ENCODE measurements around the gene RNF187. TPM values are rescaled to one million over a fixed set of nuclear protein-coding genes. Genes with fewer than 3 reads are reported as not detected.
A peak's percentile ranks its signal among the peaks of the same experiment; 100 is the strongest.

The RNF187 gene
- total RNA-seq, 1 donor from 2014 or later: 201 TPM

DNA sequence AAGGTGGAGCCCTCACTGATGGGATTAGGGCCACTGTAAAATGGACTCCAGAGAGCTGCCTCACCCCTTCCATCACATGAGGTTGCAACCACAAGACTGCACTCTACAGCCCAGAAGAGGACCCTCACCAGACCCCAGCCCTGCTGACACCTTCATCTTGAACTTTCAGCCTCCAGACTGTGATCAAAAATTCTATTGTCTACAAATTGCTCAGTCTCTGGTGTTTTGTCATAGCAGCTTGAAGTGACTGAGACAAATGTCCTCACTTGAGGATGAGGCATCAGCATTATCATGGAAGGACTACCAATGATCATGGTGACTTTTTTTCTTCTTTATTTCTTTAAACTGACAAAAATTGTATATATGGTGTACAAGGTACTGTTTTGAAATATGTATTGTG is 43.8 kb upstream of the RNF187 start:
- Mint-ChIP-seq H3K27ac (ENCODE audit: unreplicated experiment) (no peak overlapping the region), H3K27me3 (ENCODE audit: unreplicated experiment) (peaks cover 26% of the 10 kb centered on the region), H3K4me3 (ENCODE audit: unreplicated experiment) (no peak overlapping the region), H3K9me3 (ENCODE audit: unreplicated experiment) (peaks cover 2% of the 10 kb centered on the region), H3K4me1 (ENCODE audit: low read depth, unreplicated experiment) (no peaks in the 10 kb centered on the region), H3K36me3 (ENCODE audit: unreplicated experiment) (peaks cover 5% of the 10 kb centered on the region)
- no peak for DNase-seq
- TF ChIP-seq, protein P1, sequence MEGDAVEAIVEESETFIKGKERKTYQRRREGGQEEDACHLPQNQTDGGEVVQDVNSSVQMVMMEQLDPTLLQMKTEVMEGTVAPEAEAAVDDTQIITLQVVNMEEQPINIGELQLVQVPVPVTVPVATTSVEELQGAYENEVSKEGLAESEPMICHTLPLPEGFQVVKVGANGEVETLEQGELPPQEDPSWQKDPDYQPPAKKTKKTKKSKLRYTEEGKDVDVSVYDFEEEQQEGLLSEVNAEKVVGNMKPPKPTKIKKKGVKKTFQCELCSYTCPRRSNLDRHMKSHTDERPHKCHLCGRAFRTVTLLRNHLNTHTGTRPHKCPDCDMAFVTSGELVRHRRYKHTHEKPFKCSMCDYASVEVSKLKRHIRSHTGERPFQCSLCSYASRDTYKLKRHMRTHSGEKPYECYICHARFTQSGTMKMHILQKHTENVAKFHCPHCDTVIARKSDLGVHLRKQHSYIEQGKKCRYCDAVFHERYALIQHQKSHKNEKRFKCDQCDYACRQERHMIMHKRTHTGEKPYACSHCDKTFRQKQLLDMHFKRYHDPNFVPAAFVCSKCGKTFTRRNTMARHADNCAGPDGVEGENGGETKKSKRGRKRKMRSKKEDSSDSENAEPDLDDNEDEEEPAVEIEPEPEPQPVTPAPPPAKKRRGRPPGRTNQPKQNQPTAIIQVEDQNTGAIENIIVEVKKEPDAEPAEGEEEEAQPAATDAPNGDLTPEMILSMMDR (IDR thresholded peaks at IDR 0.05; ENCODE audit: partially characterized antibody, unreplicated experiment): no peak

DNA sequence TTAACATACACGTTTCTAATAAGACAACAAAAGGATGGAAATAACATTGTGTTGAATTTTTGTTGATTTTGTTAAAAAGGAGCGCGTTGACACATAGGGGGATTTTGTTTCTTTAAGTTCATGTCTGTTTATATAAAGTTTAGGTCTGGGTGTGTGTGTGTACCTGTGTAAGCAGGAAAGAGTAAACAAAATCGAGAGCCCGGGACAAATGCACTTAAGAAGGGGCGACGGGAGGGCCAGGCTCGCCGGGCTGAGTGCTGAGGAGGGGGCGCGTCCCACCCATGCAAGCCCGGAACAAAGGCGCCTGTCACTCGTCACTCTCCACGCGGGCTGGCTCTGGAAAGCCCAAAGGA is 41.7 kb upstream of the RNF187 start:
- Mint-ChIP-seq H3K4me1 (ENCODE audit: low read depth, unreplicated experiment) (no peaks in the 10 kb centered on the region), H3K36me3 (ENCODE audit: unreplicated experiment) (peaks cover 5% of the 10 kb centered on the region), H3K4me3 (ENCODE audit: unreplicated experiment) (peak overlapping the region; percentile 89), H3K27ac (ENCODE audit: unreplicated experiment) (no peak overlapping the region), H3K27me3 (ENCODE audit: unreplicated experiment) (peaks cover 22% of the 10 kb centered on the region), H3K9me3 (ENCODE audit: unreplicated experiment) (peaks cover 2% of the 10 kb centered on the region)
- TF ChIP-seq, protein P1 (IDR thresholded peaks at IDR 0.05; ENCODE audit: partially characterized antibody, unreplicated experiment): no peak
- no peak for DNase-seq

DNA sequence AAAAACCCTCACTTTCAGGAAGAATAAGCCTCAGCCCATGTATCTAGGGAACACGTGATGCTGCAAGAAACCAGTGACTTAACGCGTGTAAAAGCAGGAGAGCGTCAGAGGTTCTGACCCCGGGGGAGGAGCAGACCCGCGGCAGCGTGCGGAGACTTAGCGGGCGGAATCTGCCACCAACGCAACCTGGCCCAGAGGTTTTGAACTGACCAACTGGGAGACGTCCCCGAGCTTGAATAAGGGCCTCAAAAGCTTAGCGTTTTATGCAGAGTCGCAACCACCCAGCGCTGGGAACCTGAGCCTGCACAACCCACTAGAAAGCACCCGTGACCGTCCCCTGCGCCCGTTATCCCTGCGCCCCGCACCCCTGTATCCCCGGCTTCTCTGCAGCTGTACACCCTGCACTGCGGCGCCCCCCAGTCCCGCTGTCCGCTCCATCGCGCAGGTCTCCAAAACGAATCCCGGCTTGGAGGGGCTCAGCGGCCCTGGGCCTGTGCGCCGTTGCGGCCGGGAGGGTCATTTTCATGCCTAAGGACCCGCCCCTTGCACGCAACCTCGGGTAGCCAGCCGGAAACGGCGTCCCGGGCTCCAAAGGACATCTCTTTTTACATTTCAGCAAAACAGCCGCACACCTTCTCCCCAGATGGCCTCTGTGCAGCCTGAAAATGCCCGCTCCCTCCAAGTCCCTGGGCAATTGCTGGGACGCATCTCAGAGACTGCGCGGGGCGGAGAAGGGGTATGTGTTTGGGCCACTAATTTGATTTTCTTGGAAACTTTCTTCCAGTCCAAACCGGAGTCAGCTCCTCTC is 41.1 kb upstream of the RNF187 start:
- Mint-ChIP-seq H3K4me3 (ENCODE audit: unreplicated experiment) (peak overlapping the region; percentile 89), H3K27me3 (ENCODE audit: unreplicated experiment) (peaks cover 22% of the 10 kb centered on the region), H3K27ac (ENCODE audit: unreplicated experiment) (no peak overlapping the region), H3K9me3 (ENCODE audit: unreplicated experiment) (peaks cover 2% of the 10 kb centered on the region), H3K36me3 (ENCODE audit: unreplicated experiment) (peaks cover 5% of the 10 kb centered on the region), H3K4me1 (ENCODE audit: low read depth, unreplicated experiment) (no peaks in the 10 kb centered on the region)
- TF ChIP-seq, protein P1 (IDR thresholded peaks at IDR 0.05; ENCODE audit: partially characterized antibody, unreplicated experiment): no peak
- DNase-seq: peak; percentile 36

DNA sequence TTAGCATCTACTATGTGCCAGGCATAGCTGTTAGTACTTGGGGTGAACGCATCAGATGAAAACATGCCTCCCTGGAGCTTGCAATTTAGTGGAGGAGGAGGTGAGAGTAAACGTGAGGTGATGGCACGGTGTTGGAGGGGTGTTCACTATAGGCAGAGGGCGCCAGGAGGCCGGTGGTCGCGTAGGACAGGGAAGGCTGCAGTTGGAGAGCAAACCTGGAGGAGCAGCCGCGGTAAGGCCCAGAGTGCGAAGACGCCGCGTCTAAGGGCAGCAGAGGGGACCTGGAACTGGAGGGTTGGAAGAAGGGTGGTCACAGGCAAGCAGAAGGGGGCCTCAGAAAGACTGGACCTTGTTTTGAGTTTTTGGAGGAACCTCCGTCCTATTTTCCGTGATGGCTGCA is 40.3 kb upstream of the RNF187 start:
- TF ChIP-seq, protein P1 (IDR thresholded peaks at IDR 0.05; ENCODE audit: partially characterized antibody, unreplicated experiment): no peak
- peaks cover 2% of the 10 kb centered on the region for H3K9me3 Mint-ChIP-seq (ENCODE audit: unreplicated experiment)
- no peaks in the 10 kb centered on the region for H3K4me1 Mint-ChIP-seq (ENCODE audit: low read depth, unreplicated experiment)
- no peak for DNase-seq
- H3K27ac Mint-ChIP-seq (ENCODE audit: unreplicated experiment): no peak overlapping the region
- peak overlapping the region; percentile 63 for H3K4me3 Mint-ChIP-seq (ENCODE audit: unreplicated experiment)
- peaks cover 5% of the 10 kb centered on the region for H3K36me3 Mint-ChIP-seq (ENCODE audit: unreplicated experiment)
- peaks cover 22% of the 10 kb centered on the region for H3K27me3 Mint-ChIP-seq (ENCODE audit: unreplicated experiment)

DNA sequence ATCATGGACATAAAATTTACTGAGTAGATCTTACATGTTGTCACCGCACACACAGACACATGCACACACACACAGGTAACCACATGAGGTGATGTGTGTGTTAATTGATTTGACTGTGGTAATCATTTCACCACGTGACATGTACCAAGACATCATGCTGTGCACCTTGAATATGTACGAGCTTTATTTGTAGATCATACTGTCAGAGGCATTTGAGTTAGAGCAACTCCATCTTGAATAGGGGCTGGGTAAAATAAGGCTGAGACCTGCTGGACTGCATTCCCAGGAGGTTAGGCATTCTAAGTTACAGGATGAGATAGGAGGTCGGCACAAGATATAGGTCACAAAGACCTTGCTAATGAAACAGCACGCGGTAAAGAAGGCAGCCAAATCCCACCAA is 38.8 kb upstream of the RNF187 start:
- Mint-ChIP-seq H3K4me1 (ENCODE audit: low read depth, unreplicated experiment) (no peaks in the 10 kb centered on the region), H3K27ac (ENCODE audit: unreplicated experiment) (no peak overlapping the region), H3K36me3 (ENCODE audit: unreplicated experiment) (no peaks in the 10 kb centered on the region), H3K9me3 (ENCODE audit: unreplicated experiment) (peaks cover 2% of the 10 kb centered on the region), H3K27me3 (ENCODE audit: unreplicated experiment) (peaks cover 20% of the 10 kb centered on the region), H3K4me3 (ENCODE audit: unreplicated experiment) (no peak overlapping the region)
- TF ChIP-seq, protein P1 (IDR thresholded peaks at IDR 0.05; ENCODE audit: partially characterized antibody, unreplicated experiment): no peak
- no peak for DNase-seq
